GM19468 (cell line): ENCODE measurements around the gene KIRREL3.

ENCODE experiments used
- ATAC-seq: cut with Tn5 transposase; IDR thresholded peaks from one replicate; pipeline ENCODE4 v1.9.1; 2021; ENCODE audit warnings: mild to moderate bottlenecking, moderate library complexity, moderate number of reproducible peaks; ENCODE audit not compliant: unreplicated experiment; ENCODE audit errors: extremely low read depth

KIRREL3 gene

DNA sequence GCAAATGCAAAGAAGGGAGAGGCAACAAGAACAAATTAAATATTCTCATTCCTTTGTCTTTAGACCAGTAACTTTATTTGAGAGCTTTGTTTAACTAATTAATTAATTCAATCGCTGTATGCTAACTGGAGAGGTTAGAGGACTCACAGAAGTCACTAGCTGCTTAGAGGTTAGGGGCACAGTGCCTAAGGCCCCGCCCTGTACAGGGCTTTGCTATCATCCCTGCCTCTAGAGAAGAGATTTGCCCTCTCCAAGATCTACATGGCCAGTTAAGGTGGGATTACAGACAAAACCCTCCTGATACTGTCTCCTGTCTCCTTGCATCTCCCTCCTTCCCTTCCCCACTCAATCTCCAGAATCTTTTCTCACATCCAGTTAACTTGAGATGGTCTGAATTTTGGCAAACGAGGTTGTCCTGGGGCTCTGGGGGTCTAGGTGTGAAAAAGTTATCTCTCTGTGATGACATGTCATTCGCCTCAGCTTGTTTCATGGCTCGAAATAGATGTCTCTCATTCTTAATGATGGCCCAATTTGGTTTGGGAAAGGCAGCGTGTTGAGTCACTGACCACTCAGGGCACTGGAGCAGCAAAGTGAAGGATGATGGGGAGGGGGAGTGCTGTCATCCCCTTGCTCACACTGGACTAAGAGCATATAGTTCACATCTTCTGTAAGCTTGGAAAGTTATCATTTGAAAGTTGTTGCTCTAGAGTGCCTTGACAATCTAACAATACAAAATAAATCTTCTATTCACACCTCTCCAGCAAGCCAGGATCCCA is 190.9 kb downstream of the KIRREL3 start:
- ATAC-seq = no peak

DNA sequence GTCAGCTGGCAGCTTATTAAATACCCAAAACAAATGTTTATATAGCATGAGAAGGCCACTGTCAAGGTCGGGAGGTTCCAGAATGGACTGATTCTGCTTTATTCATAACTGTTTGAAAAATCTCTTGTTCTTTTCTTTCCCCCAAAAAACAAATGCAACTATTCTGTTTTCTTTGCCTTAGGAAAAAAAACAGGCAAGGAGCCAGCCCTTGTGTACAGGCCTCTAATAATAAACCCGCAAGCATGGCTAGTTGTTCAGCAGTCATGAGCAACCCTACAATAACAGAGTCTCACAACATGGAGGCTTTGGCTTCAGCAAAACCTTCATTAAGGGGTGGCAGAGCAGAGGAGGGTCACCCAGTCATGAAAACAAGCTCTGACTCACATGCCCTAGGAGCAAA is 191.7 kb downstream of the KIRREL3 start:
- ATAC-seq = no peak

DNA sequence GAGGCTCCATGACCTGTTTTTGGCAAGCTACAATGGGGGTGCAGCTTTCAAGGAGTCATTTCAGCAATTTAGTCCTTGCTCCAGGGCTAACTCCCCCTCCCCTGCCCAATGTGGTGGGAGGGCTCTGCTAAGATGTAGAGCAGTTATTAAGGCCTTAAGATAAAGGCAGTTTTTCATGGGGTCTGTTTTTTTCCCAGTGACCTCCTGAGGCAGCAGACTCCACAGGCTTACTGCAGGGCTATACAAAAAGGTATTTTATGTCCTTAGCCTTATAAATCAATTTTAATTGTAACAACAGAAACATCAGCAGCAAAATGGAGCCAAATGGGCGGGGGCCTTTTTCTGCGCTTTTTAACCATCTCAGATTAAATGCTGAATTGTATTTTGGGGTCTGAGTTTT is 192.3 kb downstream of the KIRREL3 start:
- no peak for ATAC-seq

DNA sequence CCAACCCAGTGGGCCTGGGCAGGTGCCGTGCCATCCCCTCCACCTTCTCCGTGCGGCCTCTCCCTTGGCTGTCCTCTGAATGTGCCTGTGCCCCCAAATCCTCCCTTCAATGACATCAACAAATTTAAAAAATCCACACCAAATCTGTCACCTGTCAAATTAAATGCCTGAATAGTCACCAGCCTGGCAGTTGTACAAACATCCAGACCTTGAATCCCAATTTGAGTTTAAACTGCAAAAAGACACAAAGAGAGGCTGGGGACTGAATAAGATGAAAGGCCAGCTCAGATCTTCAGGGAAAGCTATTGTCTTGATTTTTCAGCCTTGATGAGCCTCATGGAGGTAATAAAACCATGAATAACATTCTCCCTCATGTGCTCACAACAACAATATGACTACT is 194.7 kb downstream of the KIRREL3 start:
- ATAC-seq = no peak

DNA sequence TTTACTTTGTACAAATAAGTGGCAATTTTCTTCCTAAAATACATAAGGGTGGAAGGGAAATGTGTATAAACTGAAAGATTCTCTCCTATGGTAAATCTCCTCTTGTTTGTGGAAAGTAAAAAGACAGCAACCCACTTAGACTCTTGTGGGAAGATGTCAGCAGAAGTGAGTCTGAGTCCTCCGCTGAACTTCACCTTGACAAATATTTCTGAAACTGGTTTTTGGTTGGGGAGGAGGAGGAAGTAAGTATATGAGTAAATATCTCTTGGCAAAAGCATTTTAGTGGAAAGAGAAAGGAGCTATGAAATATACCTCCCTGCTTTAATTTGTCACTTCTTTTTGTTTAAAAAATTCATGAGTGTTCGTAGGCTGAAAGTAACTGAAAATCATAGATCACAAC is 196.2 kb downstream of the KIRREL3 start:
- no peak for ATAC-seq

DNA sequence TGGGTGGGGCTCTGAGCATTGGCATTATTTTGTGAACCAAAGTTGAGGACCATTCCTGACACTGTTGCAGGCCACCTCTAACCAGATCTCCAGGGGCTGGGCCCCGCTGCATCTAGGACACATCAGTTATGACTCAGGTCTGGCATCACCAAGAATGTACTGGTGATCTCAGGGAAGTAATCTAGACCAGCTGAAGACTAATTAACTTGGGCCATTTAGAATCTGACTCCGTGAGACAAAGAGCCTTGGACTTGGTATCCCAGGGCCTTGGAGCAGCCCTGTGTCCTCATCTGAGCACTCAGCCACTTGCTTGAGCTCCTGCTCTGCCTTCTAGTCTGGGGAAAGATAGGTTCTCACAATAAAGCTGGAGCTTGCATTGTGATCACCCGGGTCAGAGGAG is 200.6 kb downstream of the KIRREL3 start:
- ATAC-seq = no peak

DNA sequence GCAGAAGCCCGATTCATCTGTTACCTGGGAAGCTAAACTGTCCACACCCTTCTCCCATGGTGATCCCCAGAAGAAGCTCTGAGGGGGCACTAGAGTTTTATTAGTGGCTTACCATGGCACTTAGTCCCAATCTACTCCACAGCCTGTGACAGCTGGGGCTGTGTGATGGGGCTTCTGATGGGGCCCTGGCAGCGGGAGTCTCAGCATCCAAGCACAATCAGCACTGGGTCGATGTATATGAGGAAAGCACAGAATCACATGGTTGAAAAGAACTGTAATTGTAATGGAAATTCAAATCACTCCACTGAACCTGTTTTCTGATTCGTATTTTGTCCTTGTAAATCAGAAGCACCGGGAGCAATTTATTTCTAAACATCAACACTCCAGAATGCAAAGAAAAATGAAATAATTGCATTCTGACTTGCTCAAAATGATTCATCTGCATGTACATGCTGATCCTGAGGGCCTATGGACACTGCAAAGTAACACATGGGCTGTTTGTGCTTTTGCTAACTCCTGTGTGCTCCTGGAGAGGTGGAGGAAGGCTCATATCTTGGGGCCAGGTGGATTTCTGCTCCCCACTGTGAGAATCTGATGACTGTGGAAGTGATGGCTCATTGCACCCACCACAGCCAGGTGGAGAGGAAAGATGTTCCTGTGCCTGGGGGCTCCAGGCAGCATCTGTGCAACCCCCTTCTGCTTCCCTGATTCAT is 203.0 kb downstream of the KIRREL3 start:
- ATAC-seq = no peak

DNA sequence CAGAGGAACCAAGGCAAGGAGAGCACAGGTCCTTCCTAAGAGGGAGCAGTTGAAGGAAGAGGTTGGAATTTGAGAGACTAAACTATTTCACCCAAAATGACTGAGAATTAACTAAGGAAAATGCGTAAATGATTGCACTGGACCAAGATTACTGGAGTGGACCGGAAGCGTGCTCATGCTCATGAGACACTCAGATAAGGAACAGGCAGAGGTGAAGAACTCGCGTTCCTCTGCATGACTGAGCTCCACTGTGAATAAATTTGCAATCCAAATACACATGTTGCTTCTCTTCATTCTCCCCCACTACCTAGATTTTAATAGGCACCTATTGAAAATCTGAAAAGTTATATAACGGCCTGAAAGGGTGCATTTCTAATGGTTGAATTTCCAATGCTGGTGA is 207.0 kb downstream of the KIRREL3 start:
- no peak for ATAC-seq

DNA sequence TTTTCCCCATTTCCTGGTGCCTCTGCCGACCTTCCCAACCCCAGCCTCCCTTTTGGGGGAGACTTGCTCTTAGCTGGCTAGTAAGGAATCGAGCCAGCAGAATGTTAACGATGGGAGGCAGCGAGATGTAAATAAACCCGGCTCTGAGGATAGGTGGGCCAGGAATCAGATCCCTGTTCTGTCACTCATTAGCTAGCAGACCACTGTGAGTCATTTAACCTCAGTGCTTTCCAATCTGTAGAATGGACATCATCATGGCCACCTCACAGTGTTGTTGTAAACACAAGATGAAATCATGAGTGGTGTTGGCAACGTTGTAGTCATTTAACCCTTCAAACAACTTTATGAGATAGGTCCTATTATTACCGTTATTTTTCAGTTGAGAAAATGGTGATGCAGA is 208.6 kb downstream of the KIRREL3 start:
- ATAC-seq = no peak

DNA sequence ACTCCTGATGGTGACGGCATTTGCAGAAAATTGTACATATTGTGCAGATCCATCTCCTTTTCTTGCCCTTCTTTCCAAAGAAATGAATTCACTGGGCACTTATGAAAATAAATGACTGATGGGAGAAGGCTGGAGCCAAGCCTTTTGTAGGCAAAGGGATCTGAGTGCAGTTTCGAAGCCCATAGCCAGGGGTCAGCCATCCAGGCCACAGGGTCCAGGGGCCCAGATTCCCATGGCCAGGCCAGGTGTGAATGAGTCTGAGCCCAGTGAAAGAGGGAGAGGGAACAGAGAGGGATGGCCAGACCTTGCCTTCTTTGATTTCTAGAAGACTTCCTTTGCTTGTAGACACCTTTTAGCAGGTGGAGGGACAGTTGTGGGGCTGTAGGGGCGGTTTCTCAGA is 209.1 kb downstream of the KIRREL3 start:
- ATAC-seq = no peak

DNA sequence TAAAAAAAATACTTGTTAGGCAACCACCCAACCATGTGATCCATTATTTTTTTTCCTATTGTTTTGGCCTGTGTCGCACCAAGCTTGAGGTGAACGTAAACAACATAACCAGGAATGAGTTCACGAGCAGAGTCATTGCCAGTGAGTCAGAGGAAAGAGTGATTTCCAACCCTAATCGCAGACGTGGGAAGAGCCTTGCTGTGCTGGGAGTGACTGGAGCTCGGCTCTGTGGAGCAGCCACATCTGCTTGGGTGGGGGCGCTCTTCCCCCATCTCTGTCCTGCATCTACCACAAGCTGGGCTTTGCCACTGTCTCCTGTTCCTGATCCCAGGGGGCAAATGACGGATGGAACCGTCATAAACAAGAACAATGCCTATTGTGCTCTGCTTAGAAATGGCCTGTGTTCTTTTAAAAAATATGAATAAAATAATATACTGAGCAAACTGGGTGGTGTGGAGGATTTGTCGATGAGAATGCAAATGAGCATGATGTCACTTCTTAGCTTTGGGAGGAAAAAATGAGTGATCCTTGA is 210.0 kb downstream of the KIRREL3 start:
- no peak for ATAC-seq

DNA sequence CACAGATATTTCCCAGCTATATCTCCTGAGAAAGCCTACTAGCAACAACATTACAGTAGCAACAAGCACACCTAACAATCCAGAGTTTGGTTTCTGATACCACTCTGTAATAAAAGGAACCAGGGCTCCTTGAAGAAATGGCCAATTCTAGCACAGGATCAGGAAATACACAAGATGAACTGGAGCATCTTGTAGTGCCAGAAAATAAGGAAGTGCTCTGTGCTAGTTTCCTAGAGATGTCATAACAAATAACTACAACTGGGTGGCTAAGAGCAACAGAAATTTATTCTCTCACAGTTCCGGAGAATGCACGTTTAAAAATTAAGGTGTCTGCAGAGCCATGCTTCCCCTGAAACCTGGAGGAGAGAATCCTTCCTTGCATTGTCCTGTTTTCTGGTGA is 217.8 kb downstream of the KIRREL3 start:
- ATAC-seq = no peak

DNA sequence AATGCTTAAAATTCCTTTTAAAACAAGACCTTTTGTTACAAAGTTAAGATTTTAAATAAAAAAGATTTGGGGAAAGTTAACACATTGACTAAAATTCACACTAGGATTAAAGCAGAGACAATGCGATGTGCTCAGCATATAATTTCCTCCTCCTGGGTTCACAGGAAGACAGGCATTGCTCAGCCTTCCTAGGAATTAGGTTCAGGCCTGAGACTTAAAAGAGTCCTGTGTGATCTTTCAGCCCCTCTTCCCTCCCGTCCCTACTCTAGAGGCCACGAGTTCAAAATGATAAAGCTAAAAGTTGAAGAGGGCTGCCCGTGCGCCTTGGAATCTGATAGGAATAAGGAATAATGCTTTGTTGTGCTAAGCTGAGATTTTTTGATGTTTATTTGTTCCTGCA is 218.6 kb downstream of the KIRREL3 start:
- no peak for ATAC-seq

DNA sequence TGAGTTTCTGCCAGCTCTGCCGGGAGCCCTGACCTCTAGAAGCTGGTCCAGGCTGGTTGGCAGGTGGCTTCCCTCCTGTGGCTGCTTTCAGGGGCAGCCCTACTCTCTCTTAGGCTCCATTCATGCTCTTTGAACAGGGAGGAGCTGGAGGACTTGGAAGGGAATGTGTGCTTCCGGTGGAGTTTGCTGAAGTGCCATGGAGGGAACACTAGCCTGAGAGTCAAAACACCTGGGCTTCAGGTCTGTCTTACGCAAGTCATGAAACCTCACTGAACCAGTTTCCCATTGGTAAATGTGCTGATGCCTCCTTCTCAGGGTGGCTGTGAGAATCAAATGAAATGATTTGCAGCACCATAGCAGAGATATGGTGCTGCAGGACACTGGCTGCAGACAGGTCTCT is 224.5 kb downstream of the KIRREL3 start:
- no peak for ATAC-seq

DNA sequence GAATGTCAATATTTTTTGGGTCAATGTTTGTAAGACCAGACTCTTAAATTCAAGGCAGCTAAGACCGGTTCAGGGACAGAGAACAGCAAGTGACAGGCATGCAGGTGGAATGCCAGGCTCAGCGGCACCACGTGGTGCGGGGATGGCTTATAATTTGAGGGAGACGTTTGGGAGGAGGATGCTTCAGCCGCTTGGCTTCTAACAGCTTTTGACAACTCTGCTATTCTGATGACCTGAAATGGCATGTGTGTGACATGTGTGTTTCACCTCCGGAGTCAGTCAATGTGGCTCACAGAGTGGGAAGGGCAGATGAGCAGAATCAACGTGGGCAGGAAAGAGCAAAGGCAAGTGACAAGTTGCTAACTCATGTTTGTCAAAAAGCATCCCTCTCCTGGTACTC is 228.3 kb downstream of the KIRREL3 start:
- ATAC-seq = no peak

DNA sequence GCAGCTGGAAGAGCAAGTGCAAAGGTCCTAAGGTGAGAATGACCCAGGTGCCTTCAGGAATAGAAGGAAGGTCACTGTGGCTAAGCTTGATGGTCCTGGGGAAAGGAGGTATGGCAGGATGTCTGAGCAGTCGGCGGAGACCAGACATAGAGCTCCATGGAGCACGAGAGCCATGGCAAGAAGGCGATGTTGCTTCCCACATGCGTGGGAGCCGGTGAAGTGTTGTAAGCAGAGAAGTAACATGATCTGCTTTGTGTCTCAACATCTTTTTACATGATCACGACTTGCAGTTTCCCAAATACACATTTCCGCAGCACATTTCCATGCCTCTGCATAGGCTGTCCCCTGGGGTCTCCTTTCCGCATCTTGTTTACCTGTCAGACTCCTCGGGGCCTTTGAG is 231.9 kb downstream of the KIRREL3 start:
- no peak for ATAC-seq

DNA sequence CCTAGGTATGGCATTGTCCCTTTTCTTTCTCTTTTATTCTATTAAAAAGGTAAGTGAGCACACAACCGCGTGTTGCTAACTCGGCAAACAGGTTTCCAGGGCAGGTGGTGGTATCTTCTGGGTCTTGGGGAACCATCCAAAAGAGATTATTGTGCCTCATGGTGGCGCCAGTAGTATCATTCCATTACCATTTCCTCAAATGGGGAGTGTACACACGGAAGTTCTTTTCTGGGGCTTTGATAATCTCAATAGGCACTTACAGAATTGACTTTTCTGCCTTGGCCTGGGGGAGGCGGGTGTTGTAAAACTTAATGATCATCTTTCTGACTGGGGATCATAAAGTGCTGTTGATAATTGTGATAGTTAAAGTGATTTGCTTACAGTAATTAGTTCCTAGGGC is 234.1 kb downstream of the KIRREL3 start:
- no peak for ATAC-seq

DNA sequence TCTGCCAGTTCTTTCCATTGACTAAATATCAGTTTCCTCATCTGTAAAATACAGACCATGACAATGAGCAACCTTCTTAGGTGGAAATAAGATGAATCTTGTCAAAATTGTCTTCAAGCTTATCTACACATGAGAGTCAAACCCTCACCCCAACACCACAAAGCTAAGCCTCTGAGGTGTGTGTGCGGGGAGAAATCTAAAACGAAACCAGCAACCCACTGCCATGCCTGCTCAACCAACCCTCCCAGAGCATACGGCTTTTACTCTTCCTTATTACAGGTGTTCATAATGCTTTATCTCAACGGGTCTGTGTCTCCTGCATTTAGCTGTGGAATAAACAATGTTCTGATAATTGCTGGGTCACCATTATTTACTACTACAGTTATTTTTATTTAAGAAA is 235.4 kb downstream of the KIRREL3 start:
- no peak for ATAC-seq

DNA sequence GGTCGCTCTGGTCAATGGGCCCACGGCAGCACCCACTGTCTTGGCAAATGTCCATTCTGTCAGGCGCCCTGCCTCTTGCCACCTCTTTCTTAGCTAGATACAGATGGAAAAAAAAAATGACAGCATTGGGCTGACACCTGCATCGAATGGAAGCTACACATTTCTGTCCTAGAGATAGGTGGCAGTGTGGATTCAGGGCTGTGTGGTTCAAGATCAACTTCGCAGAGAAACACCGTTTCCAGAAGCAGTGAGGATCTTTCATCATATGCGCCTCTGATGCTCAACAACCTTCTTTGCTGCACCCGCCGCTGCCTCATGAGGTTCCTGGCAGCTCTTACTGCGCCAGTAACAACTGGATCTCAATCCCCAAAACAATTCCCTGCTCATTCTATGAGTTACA is 236.3 kb downstream of the KIRREL3 start:
- no peak for ATAC-seq

DNA sequence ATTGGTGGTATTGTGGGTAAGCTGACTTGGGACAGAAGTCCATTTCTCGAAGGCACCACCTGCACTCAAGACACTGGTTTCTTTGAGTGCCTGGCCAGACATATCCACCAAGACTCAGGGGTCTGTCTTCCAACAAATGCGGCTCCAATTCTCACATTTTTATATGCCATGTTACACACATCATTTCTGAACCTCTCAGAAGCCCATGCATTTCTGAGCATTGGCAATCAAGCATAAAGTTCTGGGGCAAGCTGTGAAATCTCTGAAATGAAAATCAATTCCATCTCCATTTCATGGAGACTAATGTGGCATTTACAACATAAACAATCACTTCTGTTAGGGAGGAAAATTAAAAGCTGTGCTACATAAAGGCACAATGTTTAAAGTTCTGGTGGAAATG is 243.7 kb downstream of the KIRREL3 start:
- ATAC-seq = no peak

DNA sequence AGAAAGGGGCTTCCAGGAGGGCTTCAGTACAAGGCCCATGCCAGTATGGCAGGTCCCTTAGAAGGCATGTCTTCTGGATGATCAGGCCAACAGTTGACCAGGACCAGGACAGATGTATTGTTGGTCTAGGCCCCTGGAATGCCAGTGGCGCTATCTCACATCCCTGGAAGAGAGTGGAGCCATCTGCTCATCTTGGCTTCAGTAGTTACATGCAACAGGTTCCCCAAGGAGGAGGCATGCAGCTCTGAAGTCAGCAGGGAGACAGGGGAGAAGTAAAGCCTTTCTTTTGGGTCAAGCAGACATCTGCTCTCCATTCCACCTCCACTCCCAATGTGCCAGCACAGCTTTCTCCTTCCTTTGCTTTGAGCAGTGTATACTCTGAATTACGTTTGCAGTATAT is 244.1 kb downstream of the KIRREL3 start:
- no peak for ATAC-seq

DNA sequence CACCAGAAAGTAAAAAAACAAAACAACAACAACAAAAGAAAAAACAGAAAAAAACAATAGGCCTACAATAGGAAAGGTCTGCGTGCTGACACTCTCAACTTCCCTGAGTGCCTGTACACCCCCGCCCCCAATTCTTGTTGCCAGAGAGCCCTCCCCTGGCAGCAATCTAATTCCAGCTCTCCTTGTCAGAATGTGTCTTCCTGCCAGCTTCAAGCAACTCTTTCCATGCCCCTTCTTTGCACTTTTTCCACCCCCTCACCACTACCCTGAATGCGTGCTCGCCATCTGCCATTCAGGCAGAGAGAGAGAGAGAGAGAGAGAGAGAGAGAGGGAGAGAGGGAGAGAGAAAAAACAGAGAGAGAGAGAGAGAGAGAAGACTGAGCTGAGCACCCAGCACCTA is 245.0 kb downstream of the KIRREL3 start:
- ATAC-seq = no peak
